Panc1 (cell line): Measurements from ENCODE around the gene ZFP1. TPM values are rescaled to one million over a fixed set of nuclear protein-coding genes. Genes with fewer than 3 reads are reported as not detected.

Experiments
- ATAC-seq: fragments of 200-7000 bp; cut with Tn5 transposase; 2 replicates; pipeline ENCODE4 v1.9.1; 2020; ENCODE audit warnings: mild to moderate bottlenecking, moderate library complexity
- BruUV-seq: library from RNA; stranded (reverse); fragments of 400-500 nt; replicated peaks from 2 replicates; lab custom pipeline; 2021; lab: Mats Ljungman, UMichigan
- CTCF ChIA-PET: fragments of 300-600 bp; sonication (Branson Sonifier 250); formaldehyde crosslinking; loops from one replicate; lab custom pipeline; 2022; ENCODE audit warnings: antibody characterized with exemption; lab: Charles Lee
- POLR2A ChIA-PET: fragments of 300-600 bp; sonication (Branson Sonifier 250); formaldehyde crosslinking; loops from one replicate; lab custom pipeline; 2022; ENCODE audit warnings: antibody characterized with exemption; lab: Charles Lee
- DNase-seq: peaks from one replicate; pipeline ENCODE4 v3.0.0-alpha.2; 2010; ENCODE audit warnings: low read depth, low spot score
- H3K27ac ChIP-seq: 2 replicates; pipeline ENCODE4 v1.5.1; 2011; ENCODE audit warnings: mild to moderate bottlenecking, low read length, inconsistent platforms
- H3K27me3 ChIP-seq: fragments of 200-500 bp; sonication (Bioruptor generic); 2 replicates; pipeline ENCODE4 v1.6.0; 2014; ENCODE audit warnings: low read length, inconsistent platforms; ENCODE audit not compliant: control insufficient read depth, insufficient read depth
- H3K36me3 ChIP-seq: fragments of 200-500 bp; sonication (Bioruptor generic); 2 replicates; pipeline ENCODE4 v1.5.1; 2014; ENCODE audit warnings: inconsistent platforms, mild to moderate bottlenecking, low read length, moderate library complexity; ENCODE audit not compliant: control insufficient read depth, insufficient read depth
- H3K4me1 ChIP-seq: 2 replicates; pipeline ENCODE4 v1.5.1; 2011; ENCODE audit warnings: inconsistent platforms, mild to moderate bottlenecking, low read length, moderate library complexity; ENCODE audit not compliant: control insufficient read depth, insufficient read depth
- H3K4me3 ChIP-seq, 2 experiments: 2 replicates each; pipeline ENCODE4 v1.5.1; 2011 to 2012; ENCODE audit warnings: low read depth in 2 of 2, low read length in 2 of 2, mild to moderate bottlenecking in 2 of 2, inconsistent platforms in 1 of 2, moderate library complexity in 1 of 2
- H3K9me3 ChIP-seq: fragments of 200-500 bp; sonication (Bioruptor generic); 2 replicates; pipeline ENCODE4 v1.5.1; 2014; ENCODE audit warnings: low read depth, mild to moderate bottlenecking, inconsistent platforms, low read length, moderate library complexity; ENCODE audit not compliant: control insufficient read depth, insufficient read depth
- POLR2AphosphoS5 ChIP-seq: IDR thresholded peaks from 2 replicates; pipeline ENCODE4 v1.6.1; 2012; ENCODE audit warnings: mild to moderate bottlenecking, low read depth, low read length, moderate library complexity
- SIN3A ChIP-seq: IDR thresholded peaks from 2 replicates; pipeline ENCODE4 v1.6.1; 2012; ENCODE audit warnings: low read depth, mild to moderate bottlenecking, low read length, moderate library complexity, borderline replicate concordance; ENCODE audit not compliant: insufficient read depth
- TCF7L2 ChIP-seq: IDR thresholded peaks from 2 replicates; pipeline ENCODE4 v1.6.1; 2011; ENCODE audit warnings: mild to moderate bottlenecking, low read depth, low read length, inconsistent platforms
- in situ Hi-C: cut with HindIII; loops from 2 replicates; pipeline ENCODE4 v1.10.0; 2016; ENCODE audit warnings: low sequenced_read_pairs, low pct_unique_long_range_greater_than_20kb
- intact Hi-C: fragments of 100-400 bp; cut with micrococcal nuclease; formaldehyde crosslinking; loops from one replicate; pipeline ENCODE4 v1.10.0; 2022; ENCODE audit not compliant: unreplicated experiment
- total RNA-seq: library from RNA; stranded (reverse); gene quantifications from one replicate; pipeline ENCODE4 v1.2.1, GENCODE V29; 2021; ENCODE audit not compliant: unreplicated experiment
- TF ChIP-seq, protein P1 (sequence below), 2 experiments: IDR thresholded peaks; 2 replicates each; pipeline ENCODE4 v1.6.1; 2011 to 2012; ENCODE audit warnings: low read depth in 2 of 2, control low read depth in 1 of 2, low read length in 1 of 2, mild to moderate bottlenecking in 1 of 2, moderate library complexity in 1 of 2; ENCODE audit not compliant: insufficient read depth in 1 of 2
- TF ChIP-seq, protein P2 (sequence below): fragments of 450-650 bp; IDR thresholded peaks from 2 replicates; pipeline ENCODE4 v1.5.1; 2017; ENCODE audit warnings: mild to moderate bottlenecking

Gene ZFP1
- total RNA-seq, 1 experiment from 2014 or later: 10.0 TPM

DNA sequence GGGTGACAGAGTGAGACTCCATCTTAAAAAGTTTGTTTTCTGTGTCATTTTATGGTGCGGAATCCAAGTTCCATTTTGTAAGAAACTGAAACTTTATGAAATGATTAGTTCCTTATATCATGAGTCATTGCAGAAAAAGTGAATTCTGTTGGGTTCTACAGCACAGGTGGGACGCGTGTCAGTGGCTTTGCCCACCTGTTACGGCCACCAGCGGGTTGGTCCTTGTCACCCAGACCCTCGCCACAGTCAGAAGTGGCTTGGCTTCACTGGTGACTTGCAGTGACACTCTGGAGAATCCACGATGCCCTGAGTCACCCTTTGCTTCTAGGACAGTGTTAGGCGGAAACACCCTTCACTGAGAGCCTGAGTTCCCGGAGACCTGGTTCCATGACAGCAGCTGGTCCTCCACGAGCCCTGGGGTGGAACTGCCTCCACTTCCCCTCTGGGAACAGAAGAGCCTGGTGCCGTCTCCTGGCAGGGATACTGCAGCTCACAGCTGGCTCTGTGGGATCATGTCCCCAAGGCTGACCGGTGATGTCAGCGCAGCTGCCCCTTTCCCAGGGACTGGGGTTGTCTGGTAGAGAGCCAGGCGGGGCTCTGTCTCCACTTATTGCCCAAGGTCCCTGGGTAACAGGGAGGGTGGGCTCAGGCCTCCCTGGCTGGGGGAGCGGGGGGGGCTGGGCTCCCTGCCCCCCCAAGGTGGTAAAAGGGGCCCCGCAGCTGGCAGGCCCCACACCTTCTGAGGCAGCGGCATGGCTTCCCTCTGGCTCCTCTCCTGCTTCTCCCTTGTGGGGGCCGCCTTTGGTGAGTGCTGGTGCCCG is 70.1 kb downstream of the ZFP1 start, which contains the start of gene CTRB1:
Gene CTRB1 (plus strand): TSS at position 733 of the 821 bp plus-strand sequence. CDS start 20 bp downstream, at position 753.
- BruUV-seq: no TSS peak
- CTCF ChIA-PET: interaction anchor here (0.7 kb wide), 1 partner anchor 16 kb away, joined by 3 read pairs; no protein-coding TSS in a partner anchor
- Histone ChIP-seq H3K4me1 (no peaks in the 10 kb centered on the region), H3K9me3 (no peaks in the 10 kb centered on the region), H3K36me3 (no peaks in the 10 kb centered on the region), H3K27me3 (no peaks in the 10 kb centered on the region), H3K4me3 (no peak within 1 kb of the TSS), H3K27ac (no peak within 1 kb of the TSS)
- in situ Hi-C loops: no loop called here
- TF ChIP-seq TCF7L2 (no peak), SIN3A (no peak), POLR2AphosphoS5 (no peak)
- TF ChIP-seq, protein P1, sequence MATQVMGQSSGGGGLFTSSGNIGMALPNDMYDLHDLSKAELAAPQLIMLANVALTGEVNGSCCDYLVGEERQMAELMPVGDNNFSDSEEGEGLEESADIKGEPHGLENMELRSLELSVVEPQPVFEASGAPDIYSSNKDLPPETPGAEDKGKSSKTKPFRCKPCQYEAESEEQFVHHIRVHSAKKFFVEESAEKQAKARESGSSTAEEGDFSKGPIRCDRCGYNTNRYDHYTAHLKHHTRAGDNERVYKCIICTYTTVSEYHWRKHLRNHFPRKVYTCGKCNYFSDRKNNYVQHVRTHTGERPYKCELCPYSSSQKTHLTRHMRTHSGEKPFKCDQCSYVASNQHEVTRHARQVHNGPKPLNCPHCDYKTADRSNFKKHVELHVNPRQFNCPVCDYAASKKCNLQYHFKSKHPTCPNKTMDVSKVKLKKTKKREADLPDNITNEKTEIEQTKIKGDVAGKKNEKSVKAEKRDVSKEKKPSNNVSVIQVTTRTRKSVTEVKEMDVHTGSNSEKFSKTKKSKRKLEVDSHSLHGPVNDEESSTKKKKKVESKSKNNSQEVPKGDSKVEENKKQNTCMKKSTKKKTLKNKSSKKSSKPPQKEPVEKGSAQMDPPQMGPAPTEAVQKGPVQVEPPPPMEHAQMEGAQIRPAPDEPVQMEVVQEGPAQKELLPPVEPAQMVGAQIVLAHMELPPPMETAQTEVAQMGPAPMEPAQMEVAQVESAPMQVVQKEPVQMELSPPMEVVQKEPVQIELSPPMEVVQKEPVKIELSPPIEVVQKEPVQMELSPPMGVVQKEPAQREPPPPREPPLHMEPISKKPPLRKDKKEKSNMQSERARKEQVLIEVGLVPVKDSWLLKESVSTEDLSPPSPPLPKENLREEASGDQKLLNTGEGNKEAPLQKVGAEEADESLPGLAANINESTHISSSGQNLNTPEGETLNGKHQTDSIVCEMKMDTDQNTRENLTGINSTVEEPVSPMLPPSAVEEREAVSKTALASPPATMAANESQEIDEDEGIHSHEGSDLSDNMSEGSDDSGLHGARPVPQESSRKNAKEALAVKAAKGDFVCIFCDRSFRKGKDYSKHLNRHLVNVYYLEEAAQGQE (IDR thresholded peaks at IDR 0.05; ENCODE audit: insufficient read depth in 1 of 2, low read depth in 2 of 2, low read length in 1 of 2): no peak
- TF ChIP-seq, protein P2, sequence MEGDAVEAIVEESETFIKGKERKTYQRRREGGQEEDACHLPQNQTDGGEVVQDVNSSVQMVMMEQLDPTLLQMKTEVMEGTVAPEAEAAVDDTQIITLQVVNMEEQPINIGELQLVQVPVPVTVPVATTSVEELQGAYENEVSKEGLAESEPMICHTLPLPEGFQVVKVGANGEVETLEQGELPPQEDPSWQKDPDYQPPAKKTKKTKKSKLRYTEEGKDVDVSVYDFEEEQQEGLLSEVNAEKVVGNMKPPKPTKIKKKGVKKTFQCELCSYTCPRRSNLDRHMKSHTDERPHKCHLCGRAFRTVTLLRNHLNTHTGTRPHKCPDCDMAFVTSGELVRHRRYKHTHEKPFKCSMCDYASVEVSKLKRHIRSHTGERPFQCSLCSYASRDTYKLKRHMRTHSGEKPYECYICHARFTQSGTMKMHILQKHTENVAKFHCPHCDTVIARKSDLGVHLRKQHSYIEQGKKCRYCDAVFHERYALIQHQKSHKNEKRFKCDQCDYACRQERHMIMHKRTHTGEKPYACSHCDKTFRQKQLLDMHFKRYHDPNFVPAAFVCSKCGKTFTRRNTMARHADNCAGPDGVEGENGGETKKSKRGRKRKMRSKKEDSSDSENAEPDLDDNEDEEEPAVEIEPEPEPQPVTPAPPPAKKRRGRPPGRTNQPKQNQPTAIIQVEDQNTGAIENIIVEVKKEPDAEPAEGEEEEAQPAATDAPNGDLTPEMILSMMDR: no peak
- ATAC-seq (no peak), DNase-seq (no peak)
- POLR2A ChIA-PET: interaction anchor here (0.6 kb wide), 1 partner anchor 27 kb away, joined by 5 read pairs; no protein-coding TSS in a partner anchor
- intact Hi-C loops: no loop called here

DNA sequence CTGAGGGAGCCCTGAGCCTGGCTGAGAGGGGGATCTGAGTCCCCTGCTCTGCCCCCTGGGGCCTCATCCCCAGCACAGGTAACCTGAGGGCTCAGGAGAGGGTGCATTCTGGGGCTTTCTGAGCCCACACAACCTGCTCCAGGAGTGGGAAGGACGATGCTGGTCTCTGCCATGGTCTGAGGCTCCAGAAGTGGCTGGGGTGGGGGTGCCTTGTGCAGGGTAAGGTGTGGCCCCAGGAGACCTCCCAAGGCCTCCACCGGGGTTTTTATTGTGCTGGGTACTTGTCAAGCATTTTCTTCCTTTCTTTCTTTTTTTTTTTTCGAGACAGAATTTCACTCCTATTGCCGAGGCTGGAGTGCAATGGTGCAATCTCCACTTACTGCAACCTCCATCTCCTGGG is 70.8 kb downstream of the ZFP1 start:
- H3K27me3 ChIP-seq: no peaks in the 10 kb centered on the region
- intact Hi-C loops (no loop called here), in situ Hi-C loops (no loop called here)
- no peaks in the 10 kb centered on the region for H3K9me3 ChIP-seq
- H3K4me1 ChIP-seq: no peaks in the 10 kb centered on the region
- ATAC-seq (no peak), DNase-seq (no peak)
- BruUV-seq: no TSS peak
- TF ChIP-seq, protein P1 (IDR thresholded peaks at IDR 0.05; ENCODE audit: insufficient read depth in 1 of 2, low read depth in 2 of 2, low read length in 1 of 2): no peak
- TF ChIP-seq SIN3A (no peak), POLR2AphosphoS5 (no peak), TCF7L2 (no peak)
- TF ChIP-seq, protein P2: no peak
- H3K36me3 ChIP-seq: no peaks in the 10 kb centered on the region
- H3K4me3 ChIP-seq: no peak overlapping the region
- H3K27ac ChIP-seq: no peak overlapping the region
- ChIA-PET POLR2A (no interaction called here), CTCF (no interaction called here)
